ENCODE data around the gene CROT. TPM values are rescaled to one million over a fixed set of nuclear protein-coding genes. Genes with fewer than 3 reads are reported as not detected.

CROT gene
- total RNA-seq, 1 experiment from 2014 or later = 2.6 TPM

GRCh38 chr7:87413951-87414793, 68.7 kb downstream of the CROT start:
- no peak for DNase-seq (ENCODE audit: low spot score)

GRCh38 chr7:87414794-87415188, 69.3 kb downstream of the CROT start:
- DNase-seq (ENCODE audit: low spot score) = no peak

- peak; percentile 88 for DNase-seq (ENCODE audit: low spot score)
These were observed 71.5 kb downstream of the CROT start for GRCh38 chr7:87416682-87417587.

GRCh38 chr7:87420173-87420572, 74.7 kb downstream of the CROT start:
- no peak for DNase-seq (ENCODE audit: low spot score)

- no peak for DNase-seq (ENCODE audit: low spot score)
These were observed 78.6 kb downstream of the CROT start for GRCh38 chr7:87424075-87424474.

GRCh38 chr7:87426160-87426559, 80.7 kb downstream of the CROT start:
- DNase-seq (ENCODE audit: low spot score) = no peak

GRCh38 chr7:87427288-87427687, 81.8 kb downstream of the CROT start:
- DNase-seq (ENCODE audit: low spot score) = peak; percentile 20

- DNase-seq (ENCODE audit: low spot score) = no peak
These were observed 87.1 kb downstream of the CROT start for GRCh38 chr7:87432536-87432935.

GRCh38 chr7:87435546-87435945, 90.1 kb downstream of the CROT start:
- no peak for DNase-seq (ENCODE audit: low spot score)

GRCh38 chr7:87445897-87446296, 100.4 kb downstream of the CROT start:
- no peak for DNase-seq (ENCODE audit: low spot score)

- no peak for DNase-seq (ENCODE audit: low spot score)
These were observed 101.7 kb downstream of the CROT start for GRCh38 chr7:87447116-87447635.

- DNase-seq (ENCODE audit: low spot score) = no peak
These were observed 102.9 kb downstream of the CROT start for GRCh38 chr7:87448388-87448787.

Small RNA genes within 50 kb of the gene (small RNA-seq; reads per million reads assigned to genes)
- gene RF02195 (not detected), gene RF02196 (not detected)

Other genes starting within 250 kb of the CROT start
- gene DMTF1, start 193.2 kb upstream of the CROT start, total RNA-seq (2014; rRNA removed; shearing (Covaris generic)) = 41.1 and 48.0 TPM in 2 replicates
- gene TMEM243, start 125.9 kb upstream of the CROT start, total RNA-seq (2014; rRNA removed; shearing (Covaris generic)) = 73.9 and 74.5 TPM in 2 replicates
- 0.47 and 0.56 TPM in 2 replicates for gene ABCB4, start 130.0 kb downstream of the CROT start, total RNA-seq (2014; rRNA removed; shearing (Covaris generic))

Measured in HT-29 (cell line).